Measurements from ENCODE around the gene FCER2. TPM values are rescaled to one million over a fixed set of nuclear protein-coding genes. Genes with fewer than 3 reads are reported as not detected.

FCER2 gene
- total and polyA plus RNA-seq, 4 donors = 0.14 TPM; not detected in 3

GRCh38 chr19:7699003-7699402 is 2.9 kb downstream of the FCER2 start:
- Histone ChIP-seq H3K9me3 (ENCODE audit: control insufficient read depth in 4 of 4, low read length in 3 of 4) (no peaks in the 10 kb centered on the region), H3K27me3 (ENCODE audit: control insufficient read depth in 4 of 4, insufficient read depth in 4 of 4, low read length in 3 of 4) (peaks cover 0 to 4% (median 0%) of the 10 kb centered on the region in 4 donors), H3K4me1 (ENCODE audit: control insufficient read depth in 4 of 4, insufficient read depth in 4 of 4, low read length in 3 of 4) (no peaks in the 10 kb centered on the region), H3K27ac (ENCODE audit: low read depth in 1 of 2, low read length in 2 of 2) (no peak overlapping the region), H3K4me3 (ENCODE audit: low read depth in 1 of 3, low read length in 3 of 3) (no peak overlapping the region), H3K36me3 (ENCODE audit: control insufficient read depth in 4 of 4, insufficient read depth in 3 of 4, low read depth in 1 of 4, low read length in 3 of 4) (no peaks in the 10 kb centered on the region), H3K9ac (ENCODE audit: low read depth in 1 of 2, low read length in 2 of 2) (no peak overlapping the region)
- 52% methylated on average over 2 of the region's 2 CpGs for WGBS
- TF ChIP-seq GABPA (IDR thresholded peaks at IDR 0.05 in 1 of 2, conservative IDR thresholded peaks at IDR 0.05 in 1 of 2) (no peak), YY1 (IDR thresholded peaks at IDR 0.05) (no peak), EGR1 (IDR thresholded peaks at IDR 0.05; ENCODE audit: low read depth in 2 of 2) (no peak), HNF4A (conservative IDR thresholded peaks at IDR 0.05) (no peak), RXRA (IDR thresholded peaks at IDR 0.05) (no peak), NR2F2 (IDR thresholded peaks at IDR 0.05) (no peak), FOXA1 (IDR thresholded peaks at IDR 0.05) (no peak), TAF1 (conservative IDR thresholded peaks at IDR 0.05) (no peak), REST (IDR thresholded peaks at IDR 0.05) (no peak), FOXA2 (IDR thresholded peaks at IDR 0.05) (no peak), SP1 (IDR thresholded peaks at IDR 0.05) (no peak), JUND (IDR thresholded peaks at IDR 0.05) (no peak), HNF4G (IDR thresholded peaks at IDR 0.05) (no peak), RAD21 (IDR thresholded peaks at IDR 0.05) (no peak)
- TF ChIP-seq, protein P1, sequence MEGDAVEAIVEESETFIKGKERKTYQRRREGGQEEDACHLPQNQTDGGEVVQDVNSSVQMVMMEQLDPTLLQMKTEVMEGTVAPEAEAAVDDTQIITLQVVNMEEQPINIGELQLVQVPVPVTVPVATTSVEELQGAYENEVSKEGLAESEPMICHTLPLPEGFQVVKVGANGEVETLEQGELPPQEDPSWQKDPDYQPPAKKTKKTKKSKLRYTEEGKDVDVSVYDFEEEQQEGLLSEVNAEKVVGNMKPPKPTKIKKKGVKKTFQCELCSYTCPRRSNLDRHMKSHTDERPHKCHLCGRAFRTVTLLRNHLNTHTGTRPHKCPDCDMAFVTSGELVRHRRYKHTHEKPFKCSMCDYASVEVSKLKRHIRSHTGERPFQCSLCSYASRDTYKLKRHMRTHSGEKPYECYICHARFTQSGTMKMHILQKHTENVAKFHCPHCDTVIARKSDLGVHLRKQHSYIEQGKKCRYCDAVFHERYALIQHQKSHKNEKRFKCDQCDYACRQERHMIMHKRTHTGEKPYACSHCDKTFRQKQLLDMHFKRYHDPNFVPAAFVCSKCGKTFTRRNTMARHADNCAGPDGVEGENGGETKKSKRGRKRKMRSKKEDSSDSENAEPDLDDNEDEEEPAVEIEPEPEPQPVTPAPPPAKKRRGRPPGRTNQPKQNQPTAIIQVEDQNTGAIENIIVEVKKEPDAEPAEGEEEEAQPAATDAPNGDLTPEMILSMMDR (IDR thresholded peaks at IDR 0.05; ENCODE audit: low read depth, low read length, missing input control) = no peak
- TF ChIP-seq, protein P2, sequence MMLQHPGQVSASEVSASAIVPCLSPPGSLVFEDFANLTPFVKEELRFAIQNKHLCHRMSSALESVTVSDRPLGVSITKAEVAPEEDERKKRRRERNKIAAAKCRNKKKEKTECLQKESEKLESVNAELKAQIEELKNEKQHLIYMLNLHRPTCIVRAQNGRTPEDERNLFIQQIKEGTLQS (IDR thresholded peaks at IDR 0.05) = no peak
- TF ChIP-seq, protein P3, sequence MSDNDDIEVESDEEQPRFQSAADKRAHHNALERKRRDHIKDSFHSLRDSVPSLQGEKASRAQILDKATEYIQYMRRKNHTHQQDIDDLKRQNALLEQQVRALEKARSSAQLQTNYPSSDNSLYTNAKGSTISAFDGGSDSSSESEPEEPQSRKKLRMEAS (IDR thresholded peaks at IDR 0.05) = no peak
- TF ChIP-seq, protein P4, sequence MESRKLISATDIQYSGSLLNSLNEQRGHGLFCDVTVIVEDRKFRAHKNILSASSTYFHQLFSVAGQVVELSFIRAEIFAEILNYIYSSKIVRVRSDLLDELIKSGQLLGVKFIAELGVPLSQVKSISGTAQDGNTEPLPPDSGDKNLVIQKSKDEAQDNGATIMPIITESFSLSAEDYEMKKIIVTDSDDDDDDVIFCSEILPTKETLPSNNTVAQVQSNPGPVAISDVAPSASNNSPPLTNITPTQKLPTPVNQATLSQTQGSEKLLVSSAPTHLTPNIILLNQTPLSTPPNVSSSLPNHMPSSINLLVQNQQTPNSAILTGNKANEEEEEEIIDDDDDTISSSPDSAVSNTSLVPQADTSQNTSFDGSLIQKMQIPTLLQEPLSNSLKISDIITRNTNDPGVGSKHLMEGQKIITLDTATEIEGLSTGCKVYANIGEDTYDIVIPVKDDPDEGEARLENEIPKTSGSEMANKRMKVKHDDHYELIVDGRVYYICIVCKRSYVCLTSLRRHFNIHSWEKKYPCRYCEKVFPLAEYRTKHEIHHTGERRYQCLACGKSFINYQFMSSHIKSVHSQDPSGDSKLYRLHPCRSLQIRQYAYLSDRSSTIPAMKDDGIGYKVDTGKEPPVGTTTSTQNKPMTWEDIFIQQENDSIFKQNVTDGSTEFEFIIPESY (IDR thresholded peaks at IDR 0.05) = no peak
- no peak for DNase-seq (ENCODE audit: low spot score)

All from liver (tissue), 9 donors.